Measurements from ENCODE around the gene MOXD1.
"Not testable (repeated sequence)": the region's sequence is repeated elsewhere in the genome, so short reads cannot be mapped to it uniquely, and the experiment has no call there.

Gene MOXD1

DNA sequence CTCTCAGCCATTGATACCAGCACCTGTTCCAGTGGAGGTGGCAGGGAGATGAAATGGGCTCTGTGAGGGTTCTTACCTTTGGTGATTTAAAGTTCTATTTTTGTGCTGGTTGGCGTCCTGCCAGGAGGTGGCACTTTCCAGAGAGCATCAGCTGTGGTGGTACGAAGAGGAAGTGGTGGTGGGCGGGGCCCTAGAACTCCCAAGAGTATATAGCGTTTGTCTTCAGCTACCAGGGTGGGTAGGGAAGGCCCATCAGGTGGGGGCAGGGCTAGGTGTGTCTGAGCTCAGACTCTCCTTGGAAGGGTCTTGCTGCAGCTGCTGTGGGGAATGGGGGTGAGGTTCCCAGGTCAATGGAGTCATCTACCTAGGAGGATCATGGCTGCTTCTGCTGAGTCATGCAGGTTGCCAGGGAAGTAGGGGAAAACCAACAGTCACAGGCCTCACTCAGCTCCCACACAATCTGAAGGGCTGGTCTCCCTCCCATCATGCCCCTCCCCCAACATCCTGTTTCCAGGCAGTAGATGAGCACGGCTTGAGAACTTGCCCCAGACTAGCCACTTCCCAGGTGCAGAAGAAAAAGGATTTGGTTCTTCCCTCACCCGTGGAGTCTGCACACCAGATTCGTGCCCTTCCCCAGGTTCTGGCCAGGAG is 46.6 kb downstream of the MOXD1 start:
- DNase-seq (ENCODE audit: low read depth, low spot score), result no peak

- DNase-seq (ENCODE audit: low read depth, low spot score), result not testable (repeated sequence)
Observed at GRCh38 chr6:132351986-132352385, 49.3 kb downstream of the MOXD1 start.

DNA sequence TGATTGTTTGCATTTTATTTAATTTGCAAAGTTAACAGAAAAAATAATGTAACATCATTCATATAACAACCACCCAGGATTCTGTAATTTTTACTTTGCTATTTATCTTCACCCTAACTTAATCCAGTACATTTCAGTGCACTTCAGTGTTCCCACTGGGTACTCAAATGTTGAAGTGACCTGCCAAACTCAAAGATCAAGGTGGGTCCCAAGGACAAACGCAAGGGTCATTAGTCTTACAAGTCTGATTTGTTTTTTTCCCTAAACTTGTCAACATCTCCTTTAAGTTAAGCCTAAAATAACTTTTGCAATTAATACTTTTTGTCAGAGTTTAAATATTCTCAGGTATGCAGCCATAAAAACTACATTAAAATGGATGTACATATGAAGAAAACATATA is 53.0 kb downstream of the MOXD1 start:
- DNase-seq (ENCODE audit: low read depth, low spot score), result no peak

- DNase-seq (ENCODE audit: low read depth, low spot score), result no peak
Observed at GRCh38 chr6:132344811-132345210, 56.5 kb downstream of the MOXD1 start.

GRCh38 chr6:132341646-132342045 is 59.6 kb downstream of the MOXD1 start:
- DNase-seq (ENCODE audit: low read depth, low spot score), result no peak

DNA sequence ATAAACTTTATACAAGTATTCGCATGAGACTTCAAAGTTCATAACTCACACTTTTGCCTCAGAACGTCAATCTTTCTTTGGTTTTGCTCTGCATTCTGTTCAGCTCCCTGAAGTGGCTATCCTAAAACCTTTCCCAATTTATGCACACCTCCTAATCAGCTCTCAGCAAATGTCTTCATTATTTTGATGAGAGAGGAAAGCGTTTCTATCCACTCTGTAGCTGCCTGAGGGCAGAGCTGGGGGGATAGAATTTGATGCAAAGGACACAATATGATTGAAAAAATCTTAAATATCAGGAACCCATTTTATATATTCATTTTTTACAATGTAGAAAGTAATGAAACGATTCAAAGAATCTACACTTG is 66.8 kb downstream of the MOXD1 start:
- no peak for DNase-seq (ENCODE audit: low read depth, low spot score)

DNA sequence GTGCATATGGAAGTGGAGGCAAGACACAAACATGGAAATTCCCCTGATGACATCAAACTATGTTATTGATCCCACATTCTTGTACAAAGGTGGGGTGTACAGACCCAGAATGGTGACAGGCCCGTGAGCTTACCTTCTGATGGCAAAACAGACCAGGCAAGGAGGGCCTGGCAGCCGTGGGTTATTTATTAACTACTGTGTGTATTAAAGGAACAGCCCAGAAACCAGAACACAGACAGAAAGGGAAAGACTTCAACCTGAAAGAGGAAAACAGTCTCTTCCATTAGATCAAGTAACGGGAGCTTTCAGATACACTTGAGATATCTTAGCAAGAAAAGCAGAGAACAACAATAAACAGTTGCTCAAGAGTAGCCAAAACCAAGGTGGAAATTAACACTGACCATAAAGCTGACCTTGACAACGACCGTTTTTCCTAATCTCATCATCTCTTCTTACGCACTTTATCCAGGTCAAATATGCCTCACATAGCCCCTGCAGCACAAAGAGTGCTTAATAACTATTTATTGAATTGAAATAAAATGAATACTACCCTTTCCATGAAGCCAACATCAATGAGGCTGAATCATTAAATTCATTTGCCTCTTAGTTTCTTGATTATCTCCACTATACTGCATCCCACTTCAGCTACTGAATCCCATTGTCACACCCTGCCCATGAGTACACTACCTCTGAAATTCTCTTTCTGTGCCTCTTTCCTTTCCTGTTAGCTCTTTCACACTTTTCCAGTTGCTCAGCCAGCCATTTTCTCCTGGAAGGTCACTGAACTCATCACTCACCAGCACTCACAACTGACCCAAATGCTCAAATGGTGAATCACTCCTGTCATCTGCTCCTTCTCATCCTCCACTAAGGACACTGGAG is 67.4 kb downstream of the MOXD1 start:
- no peak for DNase-seq (ENCODE audit: low read depth, low spot score)

- no peak for DNase-seq (ENCODE audit: low read depth, low spot score)
Observed at GRCh38 chr6:132330759-132331158, 70.5 kb downstream of the MOXD1 start.

GRCh38 chr6:132322398-132322797 is 78.9 kb downstream of the MOXD1 start:
- no peak for DNase-seq (ENCODE audit: low read depth, low spot score)

GRCh38 chr6:132320007-132320406 is 81.3 kb downstream of the MOXD1 start:
- DNase-seq (ENCODE audit: low read depth, low spot score), result no peak

DNA sequence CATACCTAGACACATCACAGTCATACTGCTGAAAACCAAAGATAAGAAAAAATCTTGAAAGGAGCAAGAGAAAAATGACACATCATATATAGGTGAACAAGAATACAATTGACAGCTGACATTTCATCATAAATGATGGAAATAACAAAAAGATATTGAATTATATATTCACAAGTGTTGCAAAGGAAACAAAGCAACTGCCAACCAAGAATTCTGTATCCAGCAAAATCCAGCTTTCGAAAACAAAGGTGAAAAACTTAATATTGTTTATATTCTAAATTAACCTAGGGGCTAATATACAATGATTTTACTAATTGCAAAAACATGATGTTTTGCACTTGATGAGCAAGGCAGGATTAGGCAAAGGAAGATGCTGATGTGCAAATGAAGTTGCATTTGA is 84.3 kb downstream of the MOXD1 start:
- DNase-seq (ENCODE audit: low read depth, low spot score), result no peak

- no peak for DNase-seq (ENCODE audit: low read depth, low spot score)
Observed at GRCh38 chr6:132314432-132314831, 86.8 kb downstream of the MOXD1 start.

DNA sequence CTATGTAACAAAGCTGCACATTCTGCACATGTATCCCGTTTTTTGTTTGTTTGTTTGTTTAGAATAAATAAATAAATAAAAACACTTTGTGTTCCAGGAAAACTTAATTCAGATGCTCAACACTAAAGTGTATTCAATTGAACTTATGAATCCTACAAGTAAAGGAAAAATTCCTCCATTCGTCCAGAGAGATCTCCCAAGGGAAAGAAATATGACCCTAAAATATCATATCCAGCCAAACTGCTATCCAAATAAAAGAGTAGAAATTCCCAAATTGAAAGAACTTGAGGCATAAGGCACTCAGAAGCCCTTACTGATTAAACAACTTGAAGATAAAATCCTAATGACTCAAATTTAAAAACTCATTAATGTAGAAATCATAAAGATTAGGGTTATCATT is 90.4 kb downstream of the MOXD1 start:
- no peak for DNase-seq (ENCODE audit: low read depth, low spot score)

- not testable (repeated sequence) for DNase-seq (ENCODE audit: low read depth, low spot score)
Observed at GRCh38 chr6:132310151-132310550, 91.1 kb downstream of the MOXD1 start.

GRCh38 chr6:132304891-132305305 is 96.4 kb downstream of the MOXD1 start:
- no peak for DNase-seq (ENCODE audit: low read depth, low spot score)

DNA sequence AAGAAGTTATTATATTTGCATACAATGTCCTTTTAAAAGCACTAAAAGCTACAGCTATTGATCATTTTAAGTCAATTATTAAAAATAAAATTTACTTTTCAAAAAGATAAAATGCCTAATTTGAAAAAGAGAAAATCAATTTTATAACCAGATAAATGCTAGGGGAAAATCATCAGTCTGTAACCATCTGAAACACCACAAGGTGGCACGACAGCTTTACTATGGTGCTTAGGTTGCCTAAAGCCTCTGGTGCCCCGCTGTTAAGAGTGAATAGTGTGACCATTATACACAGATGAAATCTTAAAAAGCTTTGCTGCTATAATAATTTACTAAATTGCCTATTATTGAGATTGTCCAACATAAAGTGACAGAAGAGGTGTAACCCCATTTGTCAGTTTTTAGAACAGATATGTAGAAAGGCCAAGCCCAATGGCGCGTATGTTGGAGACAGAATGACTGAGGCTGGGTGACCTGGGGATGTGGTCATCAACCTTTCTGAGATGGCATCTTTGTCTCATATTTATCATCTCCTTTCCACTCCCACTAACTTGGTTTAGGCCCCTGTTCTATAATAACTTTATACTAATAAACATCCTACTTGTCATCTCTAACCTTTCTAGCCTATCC is 100.8 kb downstream of the MOXD1 start:
- DNase-seq (ENCODE audit: low read depth, low spot score), result no peak

DNA sequence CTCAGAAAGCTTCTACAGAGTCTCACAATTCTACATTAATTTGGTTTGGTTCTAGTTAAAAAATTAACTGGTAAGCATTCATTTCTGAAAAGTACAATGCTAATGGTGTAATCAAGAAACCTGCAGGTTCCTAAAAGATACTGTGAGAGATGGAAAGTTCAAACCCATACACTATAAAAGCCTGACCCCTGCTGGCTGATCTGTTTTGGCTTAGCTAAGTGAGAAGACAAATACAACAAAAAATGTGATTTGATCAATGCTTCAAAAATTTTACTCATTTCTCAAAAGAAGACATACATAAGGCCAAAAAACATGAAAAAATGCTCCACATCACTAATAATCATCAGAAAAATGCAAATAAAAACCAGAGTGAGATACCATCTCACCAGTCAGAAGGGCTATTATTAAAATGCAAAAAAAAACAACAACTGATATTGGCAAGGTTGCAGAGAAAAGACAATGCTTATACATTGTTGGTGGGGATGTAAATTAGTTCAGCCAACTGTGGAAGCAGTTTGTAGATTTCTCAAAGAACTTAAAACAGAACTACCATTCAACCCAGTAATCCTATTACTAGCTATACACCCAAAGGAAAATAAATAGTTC is 102.8 kb downstream of the MOXD1 start:
- no peak for DNase-seq (ENCODE audit: low read depth, low spot score)

- DNase-seq (ENCODE audit: low read depth, low spot score), result no peak
Observed at GRCh38 chr6:132289756-132290155, 111.5 kb downstream of the MOXD1 start.

- no peak for DNase-seq (ENCODE audit: low read depth, low spot score)
Observed at GRCh38 chr6:132287101-132287500, 114.2 kb downstream of the MOXD1 start.

DNA sequence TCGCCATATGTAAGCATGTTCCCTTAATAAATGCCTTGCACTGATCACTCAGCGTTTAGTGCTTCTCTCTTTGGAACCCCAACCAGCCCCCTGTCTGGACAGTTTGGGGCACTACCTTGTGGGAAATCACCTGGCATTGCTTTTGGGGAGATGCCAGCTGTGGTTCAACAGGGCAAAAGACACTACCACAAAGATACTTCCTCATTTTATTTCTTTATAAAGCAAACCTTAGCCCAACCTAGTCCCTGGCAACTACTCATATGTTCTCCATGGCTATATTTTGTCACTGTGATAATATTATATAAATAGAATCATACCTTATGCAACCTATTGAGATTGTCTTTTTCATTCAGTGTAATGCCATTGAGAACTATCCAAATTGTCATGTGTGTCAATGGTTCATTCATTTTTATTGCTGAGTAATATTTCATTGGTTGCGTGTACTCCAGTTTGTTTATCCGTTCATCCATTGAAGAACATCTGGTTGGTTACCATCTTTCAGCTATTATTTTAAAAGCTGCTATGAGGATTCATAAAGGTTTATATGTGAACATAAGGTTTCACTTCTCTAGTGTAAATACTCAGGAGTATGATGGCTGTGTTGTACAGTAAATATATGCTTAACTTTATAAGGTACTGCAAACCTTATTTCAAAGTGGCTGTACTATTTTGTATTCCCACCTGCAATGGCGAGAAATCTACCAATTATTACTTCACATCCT is 114.8 kb downstream of the MOXD1 start:
- DNase-seq (ENCODE audit: low read depth, low spot score), result no peak

DNA sequence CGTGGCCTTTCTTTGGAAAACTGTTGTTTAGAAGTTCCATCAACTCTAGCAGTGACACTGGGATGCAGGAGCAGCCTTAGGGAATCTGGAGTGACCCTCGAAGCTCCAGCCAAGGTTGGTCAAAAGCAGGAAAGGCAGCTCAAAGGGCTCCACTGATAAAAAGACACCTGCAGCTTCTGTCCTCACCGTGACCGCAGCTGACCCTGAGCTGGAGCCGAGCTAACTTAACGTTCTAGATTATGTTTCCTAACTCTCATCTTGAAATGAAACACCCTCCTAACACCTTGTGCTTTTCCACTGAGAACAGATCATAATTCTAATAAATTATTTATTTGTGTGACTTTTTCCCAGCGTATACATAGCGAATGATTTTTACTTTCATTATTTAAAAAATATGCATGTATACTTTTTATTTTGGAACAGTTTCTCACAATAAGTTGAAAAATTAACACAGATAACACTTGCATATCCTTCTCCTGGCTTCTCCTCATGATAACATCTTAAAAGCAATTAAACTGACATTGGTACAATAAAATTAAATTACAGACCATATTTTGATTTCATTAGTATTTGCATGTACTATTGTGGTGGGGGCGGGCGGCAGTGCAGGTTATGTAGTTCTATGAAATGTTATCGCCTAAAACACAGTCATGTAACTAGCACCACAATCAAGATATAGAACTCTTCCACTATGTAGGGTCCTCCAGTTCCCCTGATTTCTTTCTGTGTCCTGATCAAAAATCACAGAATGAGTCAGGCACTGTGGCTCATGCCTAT is 116.1 kb downstream of the MOXD1 start:
- no peak for DNase-seq (ENCODE audit: low read depth, low spot score)
